Mesothelial cell of epicardium (in vitro differentiated cells): ENCODE results near the gene WWOX. TPM values are rescaled to one million over a fixed set of nuclear protein-coding genes. Genes with fewer than 3 reads are reported as not detected.

ENCODE experiments used
- DNase-seq, 2 experiments: peaks; one replicate each; pipeline ENCODE4 v3.0.0; 2021; ENCODE audit warnings: low spot score in 2 of 2; ENCODE audit not compliant: unreplicated experiment in 2 of 2
- H3K27ac Mint-ChIP-seq: 2 replicates; pipeline ENCODE4 v1.8.0; 2021; ENCODE audit warnings: mixed read lengths
- H3K27me3 Mint-ChIP-seq: 2 replicates; pipeline ENCODE4 v1.8.0; 2021; ENCODE audit warnings: low read depth, mixed read lengths
- H3K36me3 Mint-ChIP-seq: 2 replicates; pipeline ENCODE4 v1.8.0; 2021; ENCODE audit warnings: mixed read lengths
- H3K4me1 Mint-ChIP-seq: 2 replicates; pipeline ENCODE4 v1.8.0; 2021; ENCODE audit warnings: mixed read lengths
- H3K4me3 Mint-ChIP-seq: 2 replicates; pipeline ENCODE4 v1.8.0; 2021; ENCODE audit warnings: mild to moderate bottlenecking, moderate library complexity, mixed read lengths
- H3K9me3 Mint-ChIP-seq: 2 replicates; pipeline ENCODE4 v1.8.0; 2021; ENCODE audit warnings: mixed read lengths
- total RNA-seq: library from RNA; stranded (reverse); gene quantifications from 3 replicates; pipeline ENCODE4 v1.2.1, GENCODE V29; 2021
- TF ChIP-seq, protein P1 (sequence below): fragments of 200-600 bp; sonication (generic); IDR thresholded peaks from one replicate; pipeline ENCODE4 v1.5.0; 2021; ENCODE audit warnings: antibody characterized with exemption; ENCODE audit not compliant: unreplicated experiment

Gene WWOX
- total RNA-seq, 1 donor from 2014 or later, result 29.7 TPM

DNA sequence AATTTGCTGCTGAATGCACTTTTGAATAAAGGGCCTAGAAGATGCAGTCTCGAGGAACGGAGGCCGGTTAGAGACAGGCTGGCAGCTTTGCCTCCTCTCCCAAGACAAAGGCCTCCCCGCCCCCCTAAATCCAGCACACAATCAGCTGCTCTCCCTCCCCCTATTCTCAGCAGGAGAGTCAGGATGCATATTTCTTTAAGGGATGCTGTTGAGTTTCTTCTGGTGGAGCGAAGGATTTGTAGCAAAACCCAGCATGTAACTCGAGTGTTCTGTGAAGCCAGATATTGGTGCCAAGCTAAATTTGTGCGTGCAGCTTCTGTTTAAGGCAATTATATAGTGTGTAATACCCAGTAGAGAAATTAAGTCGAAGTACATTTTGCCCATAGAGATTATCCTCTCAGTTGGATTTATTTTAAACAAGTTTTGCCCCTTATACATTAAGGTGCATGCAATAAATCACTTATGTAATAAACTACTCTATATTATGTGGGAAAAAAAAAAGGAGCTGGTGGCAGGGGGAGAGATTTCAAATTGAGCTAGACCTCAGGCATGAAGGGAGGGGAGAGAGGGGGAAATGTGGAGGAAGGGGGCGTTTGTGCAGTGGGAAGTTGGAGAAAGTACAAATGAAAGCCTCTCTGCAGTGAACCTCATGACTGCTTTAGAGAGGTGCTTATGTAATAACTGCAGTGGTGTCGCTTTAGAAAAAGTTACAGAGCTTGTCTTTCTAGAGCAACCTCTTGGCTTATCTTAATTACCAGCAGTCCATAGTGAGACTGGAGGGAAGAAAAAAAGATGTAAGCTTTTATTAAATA, 901.9 kb downstream of the WWOX start:
- TF ChIP-seq, protein P1, sequence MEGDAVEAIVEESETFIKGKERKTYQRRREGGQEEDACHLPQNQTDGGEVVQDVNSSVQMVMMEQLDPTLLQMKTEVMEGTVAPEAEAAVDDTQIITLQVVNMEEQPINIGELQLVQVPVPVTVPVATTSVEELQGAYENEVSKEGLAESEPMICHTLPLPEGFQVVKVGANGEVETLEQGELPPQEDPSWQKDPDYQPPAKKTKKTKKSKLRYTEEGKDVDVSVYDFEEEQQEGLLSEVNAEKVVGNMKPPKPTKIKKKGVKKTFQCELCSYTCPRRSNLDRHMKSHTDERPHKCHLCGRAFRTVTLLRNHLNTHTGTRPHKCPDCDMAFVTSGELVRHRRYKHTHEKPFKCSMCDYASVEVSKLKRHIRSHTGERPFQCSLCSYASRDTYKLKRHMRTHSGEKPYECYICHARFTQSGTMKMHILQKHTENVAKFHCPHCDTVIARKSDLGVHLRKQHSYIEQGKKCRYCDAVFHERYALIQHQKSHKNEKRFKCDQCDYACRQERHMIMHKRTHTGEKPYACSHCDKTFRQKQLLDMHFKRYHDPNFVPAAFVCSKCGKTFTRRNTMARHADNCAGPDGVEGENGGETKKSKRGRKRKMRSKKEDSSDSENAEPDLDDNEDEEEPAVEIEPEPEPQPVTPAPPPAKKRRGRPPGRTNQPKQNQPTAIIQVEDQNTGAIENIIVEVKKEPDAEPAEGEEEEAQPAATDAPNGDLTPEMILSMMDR, result no peak
- Mint-ChIP-seq H3K4me3 (no peak overlapping the region), H3K27me3 (peaks cover 4% of the 10 kb centered on the region), H3K36me3 (no peaks in the 10 kb centered on the region), H3K4me1 (peaks cover 15% of the 10 kb centered on the region), H3K9me3 (no peaks in the 10 kb centered on the region), H3K27ac (peak overlapping the region; percentile 47)
- DNase-seq, result no peak

- no peaks in the 10 kb centered on the region for H3K9me3 Mint-ChIP-seq
- no peak overlapping the region for H3K4me3 Mint-ChIP-seq
- no peak overlapping the region for H3K27ac Mint-ChIP-seq
- H3K4me1 Mint-ChIP-seq, result peaks cover 15% of the 10 kb centered on the region
- DNase-seq, result no peak
- TF ChIP-seq, protein P1, result no peak
- no peaks in the 10 kb centered on the region for H3K36me3 Mint-ChIP-seq
- no peaks in the 10 kb centered on the region for H3K27me3 Mint-ChIP-seq
These were observed 903.7 kb downstream of the WWOX start for GRCh38 chr16:79003026-79003609.

GRCh38 chr16:79004309-79004708, 904.9 kb downstream of the WWOX start:
- no peaks in the 10 kb centered on the region for H3K27me3 Mint-ChIP-seq
- H3K9me3 Mint-ChIP-seq, result no peaks in the 10 kb centered on the region
- H3K4me1 Mint-ChIP-seq, result peaks cover 15% of the 10 kb centered on the region
- no peak overlapping the region for H3K4me3 Mint-ChIP-seq
- TF ChIP-seq, protein P1, result no peak
- DNase-seq, result no peak
- H3K36me3 Mint-ChIP-seq, result no peaks in the 10 kb centered on the region
- no peak overlapping the region for H3K27ac Mint-ChIP-seq

DNA sequence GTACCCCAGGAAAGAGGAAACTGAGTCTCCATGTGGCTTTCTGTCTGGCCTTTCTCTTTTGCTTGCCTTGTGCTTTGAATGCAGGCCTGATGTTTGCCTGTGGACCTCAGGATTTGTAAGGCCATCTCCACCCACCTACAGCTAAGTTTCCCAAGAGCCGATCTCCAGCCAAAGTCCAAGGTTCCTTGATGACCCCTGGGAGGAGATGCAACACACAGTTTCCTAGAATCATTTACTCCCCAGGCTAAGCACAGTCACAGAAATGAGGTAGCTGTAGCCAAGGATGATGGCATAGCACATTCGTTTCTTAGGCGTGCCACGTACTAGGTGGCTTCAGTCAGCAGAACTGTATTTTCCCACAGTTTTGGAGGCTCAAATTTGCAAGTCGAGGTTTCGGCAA, 905.6 kb downstream of the WWOX start:
- peaks cover 15% of the 10 kb centered on the region for H3K4me1 Mint-ChIP-seq
- H3K27me3 Mint-ChIP-seq, result no peaks in the 10 kb centered on the region
- H3K4me3 Mint-ChIP-seq, result no peak overlapping the region
- TF ChIP-seq, protein P1, result no peak
- no peak overlapping the region for H3K27ac Mint-ChIP-seq
- no peak for DNase-seq
- no peaks in the 10 kb centered on the region for H3K9me3 Mint-ChIP-seq
- H3K36me3 Mint-ChIP-seq, result no peaks in the 10 kb centered on the region

- TF ChIP-seq, protein P1, result no peak
- Mint-ChIP-seq H3K4me3 (no peak overlapping the region), H3K27me3 (no peaks in the 10 kb centered on the region), H3K27ac (no peak overlapping the region), H3K36me3 (no peaks in the 10 kb centered on the region), H3K9me3 (no peaks in the 10 kb centered on the region), H3K4me1 (peaks cover 13% of the 10 kb centered on the region)
- no peak for DNase-seq
These were observed 906.8 kb downstream of the WWOX start for GRCh38 chr16:79006206-79006605.
